GM10266 (cell line): Measurements from ENCODE around the gene EIF3L.

Source experiments
- DNase-seq: peaks from one replicate; pipeline ENCODE4 v3.0.0; 2012; ENCODE audit errors: extremely low spot score
- CTCF ChIP-seq: IDR thresholded peaks from 2 replicates; pipeline ENCODE4 v1.5.1; 2012; ENCODE audit warnings: mild to moderate bottlenecking, low read depth; ENCODE audit not compliant: control insufficient read depth, insufficient read depth; ENCODE audit errors: missing control alignments

EIF3L gene

GRCh38 chr22:37898441-37899181, 49.4 kb downstream of the EIF3L start:
- DNase-seq = no peak
- no peak for TF ChIP-seq CTCF

- DNase-seq = no peak
Measured at GRCh38 chr22:37904572-37905533, 55.6 kb downstream of the EIF3L start.

GRCh38 chr22:37905534-37906363, 56.5 kb downstream of the EIF3L start, which contains the start of gene MICALL1:
MICALL1 (plus strand) TSS chr22:37906297; CDS start chr22:37906423, 126 bp downstream.
- DNase-seq = peak; percentile 98
- peak; percentile 78 for TF ChIP-seq CTCF

More at GRCh38 chr22:37904572-37905533, 55.6 kb downstream of the EIF3L start:
- TF ChIP-seq CTCF = no peak

- DNase-seq = peak; percentile 80
- no peak for TF ChIP-seq CTCF
Measured at GRCh38 chr22:37906364-37907008, 57.3 kb downstream of the EIF3L start.

GRCh38 chr22:37907036-37907954, 58.1 kb downstream of the EIF3L start:
- no peak for TF ChIP-seq CTCF
- no peak for DNase-seq
